Measurements from ENCODE around the gene UVSSA. TPM values are rescaled to one million over a fixed set of nuclear protein-coding genes. Genes with fewer than 3 reads are reported as not detected.

UVSSA gene
- polyA plus RNA-seq, 1 of the 3 experiments (the other 2 are of a cell fraction) = 14.9 TPM

GRCh38 chr4:1418494-1419285, 71.7 kb downstream of the UVSSA start:
- H3K9me2 ChIP-seq = no peaks in the 10 kb centered on the region
- no peaks in the 10 kb centered on the region for H3F3A ChIP-seq (replicated peaks; ENCODE audit: insufficient read depth)
- no peaks in the 10 kb centered on the region for H3K36me3 ChIP-seq (replicated peaks in 1 of 2; ENCODE audit: control insufficient read depth in 1 of 2, insufficient read depth in 2 of 2, low read length in 1 of 2)
- POLR2A ChIA-PET = no interaction called here
- H3K79me2 ChIP-seq (ENCODE audit: insufficient read depth) = no peaks in the 10 kb centered on the region
- peaks cover 77% of the 10 kb centered on the region for H3K27me3 ChIP-seq (ENCODE audit: insufficient read depth)
- TF ChIP-seq FOXM1 (IDR thresholded peaks at IDR 0.05; ENCODE audit: low read depth) (no peak), EP300 (IDR thresholded peaks at IDR 0.05; ENCODE audit: borderline replicate concordance in 1 of 2, low read depth in 1 of 2, low read length in 1 of 2) (no peak), RXRA (IDR thresholded peaks at IDR 0.05; ENCODE audit: borderline replicate concordance, low read depth) (no peak), TAF1 (IDR thresholded peaks at IDR 0.05; ENCODE audit: borderline replicate concordance, low read depth, low read length) (no peak)
- TF ChIP-seq, protein P1, sequence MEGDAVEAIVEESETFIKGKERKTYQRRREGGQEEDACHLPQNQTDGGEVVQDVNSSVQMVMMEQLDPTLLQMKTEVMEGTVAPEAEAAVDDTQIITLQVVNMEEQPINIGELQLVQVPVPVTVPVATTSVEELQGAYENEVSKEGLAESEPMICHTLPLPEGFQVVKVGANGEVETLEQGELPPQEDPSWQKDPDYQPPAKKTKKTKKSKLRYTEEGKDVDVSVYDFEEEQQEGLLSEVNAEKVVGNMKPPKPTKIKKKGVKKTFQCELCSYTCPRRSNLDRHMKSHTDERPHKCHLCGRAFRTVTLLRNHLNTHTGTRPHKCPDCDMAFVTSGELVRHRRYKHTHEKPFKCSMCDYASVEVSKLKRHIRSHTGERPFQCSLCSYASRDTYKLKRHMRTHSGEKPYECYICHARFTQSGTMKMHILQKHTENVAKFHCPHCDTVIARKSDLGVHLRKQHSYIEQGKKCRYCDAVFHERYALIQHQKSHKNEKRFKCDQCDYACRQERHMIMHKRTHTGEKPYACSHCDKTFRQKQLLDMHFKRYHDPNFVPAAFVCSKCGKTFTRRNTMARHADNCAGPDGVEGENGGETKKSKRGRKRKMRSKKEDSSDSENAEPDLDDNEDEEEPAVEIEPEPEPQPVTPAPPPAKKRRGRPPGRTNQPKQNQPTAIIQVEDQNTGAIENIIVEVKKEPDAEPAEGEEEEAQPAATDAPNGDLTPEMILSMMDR (IDR thresholded peaks at IDR 0.05) = no peak
- H3K4me3 ChIP-seq (ENCODE audit: low read depth in 2 of 2, low read length in 1 of 2) = no peak overlapping the region
- H2AFZ ChIP-seq (ENCODE audit: low read depth) = no peak overlapping the region
- H3K4me1 ChIP-seq (ENCODE audit: control insufficient read depth in 1 of 2, insufficient read depth in 2 of 2, low read depth in 1 of 2, low read length in 1 of 2) = no peaks in the 10 kb centered on the region
- H4K20me1 ChIP-seq (ENCODE audit: insufficient read depth) = no peaks in the 10 kb centered on the region
- WGBS (ENCODE audit: low lambda C conversion rate) = 14% methylated on average over 15 of the region's 17 CpGs
- CTCF ChIA-PET = interaction anchor here (1.5 kb wide), 1 partner anchor 62 kb away, joined by 3 read pairs; no protein-coding TSS in a partner anchor
- DNase-seq = no peak
- no peak overlapping the region for H3K4me2 ChIP-seq
- no peak overlapping the region for H3K9ac ChIP-seq
- no peak overlapping the region for H3K27ac ChIP-seq (ENCODE audit: low read depth in 2 of 2, low read length in 1 of 2)
- no peaks in the 10 kb centered on the region for H3K9me3 ChIP-seq

DNA sequence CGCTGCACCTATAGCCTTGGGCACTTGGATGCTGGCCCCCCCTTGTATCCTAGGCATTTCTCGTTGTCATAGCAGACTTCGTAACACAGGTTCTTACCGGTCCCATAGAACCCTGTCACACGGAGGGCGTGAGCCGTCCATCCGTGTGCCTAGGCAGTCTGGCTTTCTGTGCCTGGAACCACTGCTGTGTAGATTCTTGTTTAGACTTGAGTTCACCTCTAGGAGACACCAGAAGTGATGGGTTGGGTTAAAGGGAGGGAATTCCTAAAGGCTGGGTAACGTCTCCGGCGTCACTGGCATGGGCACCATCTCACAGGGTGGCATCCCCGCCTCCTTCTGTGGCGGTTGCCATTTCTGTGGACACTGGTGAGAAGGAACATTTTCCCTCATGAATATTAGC, 72.7 kb downstream of the UVSSA start:
- Histone ChIP-seq H3F3A (replicated peaks; ENCODE audit: insufficient read depth) (no peaks in the 10 kb centered on the region), H3K9me3 (no peaks in the 10 kb centered on the region), H2AFZ (ENCODE audit: low read depth) (no peak overlapping the region), H3K79me2 (ENCODE audit: insufficient read depth) (no peaks in the 10 kb centered on the region), H3K9me2 (no peaks in the 10 kb centered on the region), H3K4me3 (ENCODE audit: low read depth in 2 of 2, low read length in 1 of 2) (no peak overlapping the region), H3K27me3 (ENCODE audit: insufficient read depth) (peaks cover 75% of the 10 kb centered on the region), H4K20me1 (ENCODE audit: insufficient read depth) (no peaks in the 10 kb centered on the region), H3K36me3 (replicated peaks in 1 of 2; ENCODE audit: control insufficient read depth in 1 of 2, insufficient read depth in 2 of 2, low read length in 1 of 2) (no peaks in the 10 kb centered on the region), H3K9ac (no peak overlapping the region), H3K27ac (ENCODE audit: low read depth in 2 of 2, low read length in 1 of 2) (no peak overlapping the region), H3K4me1 (ENCODE audit: control insufficient read depth in 1 of 2, insufficient read depth in 2 of 2, low read depth in 1 of 2, low read length in 1 of 2) (no peaks in the 10 kb centered on the region), H3K4me2 (no peak overlapping the region)
- WGBS (ENCODE audit: low lambda C conversion rate) = 23% methylated on average over 8 of the region's 13 CpGs
- POLR2A ChIA-PET = no interaction called here
- CTCF ChIA-PET = interaction anchor here (1.4 kb wide), 1 partner anchor 93 kb away, joined by 3 read pairs; no protein-coding TSS in a partner anchor
- no peak for DNase-seq
- TF ChIP-seq YY1 (IDR thresholded peaks at IDR 0.05; ENCODE audit: low read depth) (no peak), MAX (IDR thresholded peaks at IDR 0.05; ENCODE audit: low read depth) (no peak)
- TF ChIP-seq, protein P2, sequence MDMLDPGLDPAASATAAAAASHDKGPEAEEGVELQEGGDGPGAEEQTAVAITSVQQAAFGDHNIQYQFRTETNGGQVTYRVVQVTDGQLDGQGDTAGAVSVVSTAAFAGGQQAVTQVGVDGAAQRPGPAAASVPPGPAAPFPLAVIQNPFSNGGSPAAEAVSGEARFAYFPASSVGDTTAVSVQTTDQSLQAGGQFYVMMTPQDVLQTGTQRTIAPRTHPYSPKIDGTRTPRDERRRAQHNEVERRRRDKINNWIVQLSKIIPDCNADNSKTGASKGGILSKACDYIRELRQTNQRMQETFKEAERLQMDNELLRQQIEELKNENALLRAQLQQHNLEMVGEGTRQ (IDR thresholded peaks at IDR 0.05; ENCODE audit: borderline replicate concordance, low read depth, low read length) = no peak

Measured in SK-N-SH (cell line).